Testis (tissue), 3 donors: Measurements from ENCODE around the gene ATP11C. TPM values are rescaled to one million over a fixed set of nuclear protein-coding genes. Genes with fewer than 3 reads are reported as not detected.

Experiments
- DNase-seq: peaks from one replicate; pipeline ENCODE4 v3.0.0-alpha.2; 2019
- H3K27ac ChIP-seq, 2 donors: fragments of 200-600 bp; sonication (generic); one replicate each; pipeline ENCODE4 v1.5.1; 2019
- H3K27me3 ChIP-seq: fragments of 200-600 bp; sonication (generic); one replicate; pipeline ENCODE4 v1.5.1; 2019
- H3K36me3 ChIP-seq: fragments of 200-600 bp; sonication (generic); one replicate; pipeline ENCODE4 v1.5.1; 2017; ENCODE audit warnings: low read depth; ENCODE audit errors: missing control alignments
- H3K4me1 ChIP-seq: fragments of 200-600 bp; sonication (generic); one replicate; pipeline ENCODE4 v1.5.1; 2019
- H3K4me3 ChIP-seq, 2 donors: fragments of 200-600 bp; sonication (generic); one replicate each; pipeline ENCODE4 v1.5.1; 2017 to 2019
- H3K9me3 ChIP-seq: fragments of 200-600 bp; sonication (generic); one replicate; pipeline ENCODE4 v1.5.1; 2017
- POLR2A ChIP-seq: fragments of 450-650 bp; IDR thresholded peaks from one replicate; pipeline ENCODE4 v1.6.1; 2017; ENCODE audit warnings: antibody characterized with exemption, mild to moderate bottlenecking, moderate library complexity
- WGBS, 2 donors: methylation state at CpG; one replicate each; pipeline ENCODE4 v1.1.5; 2018; 5-methylcytosine and 5-hydroxymethylcytosine counted together
- intact Hi-C: fragments of 100-400 bp; cut with DNase I; formaldehyde crosslinking; loops from one replicate; pipeline ENCODE4 v1.15.1; 2023; ENCODE audit warnings: low total_unique reads
- polyA plus RNA-seq: library from polyadenylated mRNA; stranded (reverse); fragments of 350-450 nt; fragmentation: Illumina TruSeq; extraction: RNeasy Lipid Tissue Mini Kit (QIAGEN cat#74804); gene quantifications from one replicate; pipeline ENCODE4 v1.2.3, GENCODE V29; 2014; ENCODE audit warnings: low read depth, low replicate concordance; ENCODE audit not compliant: insufficient read depth
- total RNA-seq, 2 donors: library from RNA; depleted of rRNA; stranded (reverse); fragments of >200 nt; gene quantifications; one replicate each; pipeline ENCODE4 v1.2.3, GENCODE V29; 2016
- TF ChIP-seq, protein P1 (sequence below), 3 experiments: fragments of 450-650 bp in 2 of 3; fragments of 200-600 bp in 1 of 3; sonication (generic) in 1 of 3; IDR thresholded peaks; one replicate each; pipeline ENCODE4 v1.5.1; 2016 to 2019; ENCODE audit warnings: antibody characterized with exemption in 3 of 3, mild to moderate bottlenecking in 2 of 3, moderate library complexity in 1 of 3

Gene ATP11C
- total and polyA plus RNA-seq, 3 donors from 2014 or later, result 15.9 to 36.6 (median 33.8) TPM

DNA sequence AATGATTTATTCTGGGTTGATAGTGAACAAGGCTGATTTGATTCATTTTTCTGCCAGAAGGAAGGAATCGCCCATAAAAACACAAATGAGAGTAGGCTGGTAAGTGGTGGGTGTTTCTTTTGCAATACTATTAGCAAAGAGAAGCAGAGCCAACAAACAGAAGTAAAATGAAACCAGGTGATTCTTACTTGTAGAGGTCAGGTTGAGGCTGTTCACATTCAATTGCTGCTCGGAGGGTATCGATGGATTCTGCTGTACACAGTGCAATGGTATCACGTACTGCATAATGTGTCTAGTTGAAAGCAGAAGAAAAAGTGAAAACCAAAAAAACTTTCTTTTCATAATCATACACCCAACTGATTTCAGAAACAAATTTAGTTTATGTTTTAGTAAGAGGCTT is 130.8 kb downstream of the ATP11C start:
- Histone ChIP-seq H3K4me1 (no peaks in the 10 kb centered on the region), H3K36me3 (no peaks in the 10 kb centered on the region), H3K9me3 (no peaks in the 10 kb centered on the region), H3K27ac (no peak overlapping the region), H3K27me3 (no peaks in the 10 kb centered on the region), H3K4me3 (no peak overlapping the region)
- intact Hi-C loops, result no loop called here
- DNase-seq, result no peak
- TF ChIP-seq POLR2A, result no peak
- TF ChIP-seq, protein P1, sequence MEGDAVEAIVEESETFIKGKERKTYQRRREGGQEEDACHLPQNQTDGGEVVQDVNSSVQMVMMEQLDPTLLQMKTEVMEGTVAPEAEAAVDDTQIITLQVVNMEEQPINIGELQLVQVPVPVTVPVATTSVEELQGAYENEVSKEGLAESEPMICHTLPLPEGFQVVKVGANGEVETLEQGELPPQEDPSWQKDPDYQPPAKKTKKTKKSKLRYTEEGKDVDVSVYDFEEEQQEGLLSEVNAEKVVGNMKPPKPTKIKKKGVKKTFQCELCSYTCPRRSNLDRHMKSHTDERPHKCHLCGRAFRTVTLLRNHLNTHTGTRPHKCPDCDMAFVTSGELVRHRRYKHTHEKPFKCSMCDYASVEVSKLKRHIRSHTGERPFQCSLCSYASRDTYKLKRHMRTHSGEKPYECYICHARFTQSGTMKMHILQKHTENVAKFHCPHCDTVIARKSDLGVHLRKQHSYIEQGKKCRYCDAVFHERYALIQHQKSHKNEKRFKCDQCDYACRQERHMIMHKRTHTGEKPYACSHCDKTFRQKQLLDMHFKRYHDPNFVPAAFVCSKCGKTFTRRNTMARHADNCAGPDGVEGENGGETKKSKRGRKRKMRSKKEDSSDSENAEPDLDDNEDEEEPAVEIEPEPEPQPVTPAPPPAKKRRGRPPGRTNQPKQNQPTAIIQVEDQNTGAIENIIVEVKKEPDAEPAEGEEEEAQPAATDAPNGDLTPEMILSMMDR (IDR thresholded peaks at IDR 0.05), result no peak
- 96% methylated on average over 4 of the region's 4 CpGs for WGBS, 2 donors

- H3K36me3 ChIP-seq, result no peaks in the 10 kb centered on the region
- H3K4me3 ChIP-seq, result no peak overlapping the region
- no peaks in the 10 kb centered on the region for H3K9me3 ChIP-seq
- DNase-seq, result no peak
- TF ChIP-seq, protein P1 (IDR thresholded peaks at IDR 0.05), result no peak
- no peak for TF ChIP-seq POLR2A
- 88 to 91% methylated on average over 3 of the region's 3 CpGs for WGBS, 2 donors
- H3K27ac ChIP-seq, result no peak overlapping the region
- intact Hi-C loops, result no loop called here
- no peaks in the 10 kb centered on the region for H3K4me1 ChIP-seq
- no peaks in the 10 kb centered on the region for H3K27me3 ChIP-seq
Measured at GRCh38 chrX:139801397-139801813, 131.4 kb downstream of the ATP11C start.

- H3K36me3 ChIP-seq, result no peaks in the 10 kb centered on the region
- H3K4me3 ChIP-seq, result no peak overlapping the region
- TF ChIP-seq POLR2A, result no peak
- TF ChIP-seq, protein P1 (IDR thresholded peaks at IDR 0.05), result no peak
- intact Hi-C loops, result no loop called here
- H3K27me3 ChIP-seq, result no peaks in the 10 kb centered on the region
- DNase-seq, result no peak
- no peaks in the 10 kb centered on the region for H3K9me3 ChIP-seq
- H3K4me1 ChIP-seq, result no peaks in the 10 kb centered on the region
- H3K27ac ChIP-seq, result no peak overlapping the region
- WGBS, 2 donors, result 95 to 97% methylated on average over 4 of the region's 4 CpGs
Measured at GRCh38 chrX:139798701-139799100, 134.2 kb downstream of the ATP11C start.

DNA sequence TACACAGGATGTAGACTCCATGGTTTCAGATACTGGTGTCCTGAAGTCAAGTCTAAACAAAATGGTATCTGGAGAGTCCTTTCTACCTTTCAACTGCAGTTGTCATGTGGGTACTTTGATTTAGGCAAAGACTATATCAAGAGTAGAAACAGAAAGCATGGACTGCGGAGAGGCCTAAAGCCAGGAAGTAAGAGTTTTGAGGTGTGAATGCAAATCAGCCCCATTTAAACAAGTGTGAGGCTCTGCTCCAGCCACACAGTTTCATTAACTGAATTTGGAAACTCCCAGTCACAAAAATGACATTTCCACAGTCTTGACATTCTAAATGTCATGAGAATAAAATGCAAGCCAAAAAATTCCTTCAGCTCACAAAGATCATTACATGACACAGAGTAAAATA is 137.7 kb downstream of the ATP11C start:
- intact Hi-C loops, result no loop called here
- no peaks in the 10 kb centered on the region for H3K36me3 ChIP-seq
- no peak for TF ChIP-seq POLR2A
- TF ChIP-seq, protein P1 (IDR thresholded peaks at IDR 0.05), result no peak
- H3K27me3 ChIP-seq, result no peaks in the 10 kb centered on the region
- no peaks in the 10 kb centered on the region for H3K4me1 ChIP-seq
- no peak overlapping the region for H3K27ac ChIP-seq
- H3K9me3 ChIP-seq, result no peaks in the 10 kb centered on the region
- H3K4me3 ChIP-seq, result no peak overlapping the region
- WGBS, 2 donors, result 100% methylated on average over 1 of the region's 1 CpG
- no peak for DNase-seq

GRCh38 chrX:139787601-139788000 is 145.3 kb downstream of the ATP11C start:
- DNase-seq, result no peak
- H3K27ac ChIP-seq, result no peak overlapping the region
- no peaks in the 10 kb centered on the region for H3K4me1 ChIP-seq
- no peaks in the 10 kb centered on the region for H3K36me3 ChIP-seq
- H3K9me3 ChIP-seq, result no peaks in the 10 kb centered on the region
- 94 to 100% methylated on average over 2 of the region's 2 CpGs for WGBS, 2 donors
- H3K4me3 ChIP-seq, result no peak overlapping the region
- H3K27me3 ChIP-seq, result no peaks in the 10 kb centered on the region
- intact Hi-C loops, result no loop called here
- no peak for TF ChIP-seq POLR2A
- TF ChIP-seq, protein P1 (IDR thresholded peaks at IDR 0.05), result no peak
